A549 (cell line): Measurements from ENCODE around the gene PNPLA7. TPM values are rescaled to one million over a fixed set of nuclear protein-coding genes. Genes with fewer than 3 reads are reported as not detected.

Source experiments
- ATAC-seq, 2 experiments: fragments of 200-7000 bp in 1 of 2; fragments of >200 bp in 1 of 2; cut with Nextera tagmentation in 1 of 2; cut with Tn5 transposase in 1 of 2; 3 replicates each; pipeline versions ENCODE4 v1.8.0 to v1.9.1; 2018 to 2020; ENCODE audit warnings: mild to moderate bottlenecking in 1 of 2, moderate library complexity in 1 of 2
- CTCF ChIA-PET: fragments of 300-600 bp; sonication (Branson Sonifier 250); formaldehyde crosslinking; extraction: SDS; loops from one replicate; lab custom pipeline; 2021; ENCODE audit warnings: antibody characterized with exemption, inconsistent platforms; lab: Yijun Ruan, JAX
- POLR2A ChIA-PET: fragments of 350-600 bp; formaldehyde crosslinking; extraction: SDS; loops from one replicate; lab custom pipeline; 2021; ENCODE audit warnings: antibody characterized with exemption, inconsistent platforms; lab: Yijun Ruan, JAX
- DNase-seq, 2 experiments: peaks; one replicate each; pipeline versions ENCODE4 v3.0.0 to v3.0.0-alpha.2; 2011 to 2016; ENCODE audit warnings: low read depth in 1 of 2, low spot score in 1 of 2
- FAIRE-seq: peaks from 2 replicates; lab custom pipeline; 2011; peaks lifted over from hg19 to GRCh38; lab: Jason Lieb, UNC
- H3K27ac ChIP-seq, 2 experiments: fragments of >200 bp; sonication (Bioruptor Twin); formaldehyde crosslinking; 3 replicates each; pipeline ENCODE4 v1.5.1; 2016 to 2017
- H3K4me1 ChIP-seq: fragments of >200 bp; sonication (Bioruptor Twin); formaldehyde crosslinking; 3 replicates; pipeline ENCODE4 v1.6.1; 2016
- H3K4me2 ChIP-seq: fragments of >200 bp; sonication (Bioruptor Twin); formaldehyde crosslinking; 3 replicates; pipeline ENCODE4 v1.6.1; 2016
- H3K4me3 ChIP-seq: fragments of >200 bp; sonication (Bioruptor Twin); formaldehyde crosslinking; 3 replicates; pipeline ENCODE4 v1.5.1; 2016
- H3K9me3 ChIP-seq: fragments of >200 bp; sonication (Bioruptor Twin); formaldehyde crosslinking; 3 replicates; pipeline ENCODE4 v1.6.1; 2016
- CEBPB ChIP-seq, 2 experiments: fragments of >200 bp in 1 of 2; sonication (Bioruptor Twin) in 1 of 2; formaldehyde crosslinking in 1 of 2; IDR thresholded peaks; 2 replicates each; pipeline ENCODE4 v1.6.1; 2012 to 2016
- CHD2 ChIP-seq: fragments of 150-350 bp; IDR thresholded peaks from 2 replicates; pipeline ENCODE4 v1.6.1; 2014; ENCODE audit warnings: low read length; ENCODE audit not compliant: partially characterized antibody
- EHMT2 ChIP-seq: fragments of 200-600 bp; sonication (generic); IDR thresholded peaks from 2 replicates; pipeline ENCODE4 v1.6.1; 2016; ENCODE audit warnings: antibody characterized with exemption, low read depth, mild to moderate bottlenecking, moderate library complexity
- FOSB ChIP-seq: fragments of 250-450 bp; sonication (Bioruptor Pico); IDR thresholded peaks from 2 replicates; pipeline ENCODE4 v1.5.0; 2020; ENCODE audit warnings: mild to moderate bottlenecking, moderate library complexity
- FOXS1 ChIP-seq: fragments of 250-450 bp; sonication (Bioruptor Pico); IDR thresholded peaks from 2 replicates; pipeline ENCODE4 v1.5.0; 2020; ENCODE audit warnings: mild to moderate bottlenecking, moderate library complexity
- HEYL ChIP-seq: fragments of 250-450 bp; sonication (Bioruptor Pico); IDR thresholded peaks from 2 replicates; pipeline ENCODE4 v1.8.0; 2021; ENCODE audit warnings: mild to moderate bottlenecking, moderate library complexity
- HOXB13 ChIP-seq: fragments of 250-450 bp; sonication (Bioruptor Pico); IDR thresholded peaks from 2 replicates; pipeline ENCODE4 v1.5.0; 2020; ENCODE audit warnings: low read depth, mild to moderate bottlenecking, moderate library complexity
- JUNB ChIP-seq: fragments of >200 bp; sonication (Bioruptor Twin); formaldehyde crosslinking; IDR thresholded peaks from 2 replicates; pipeline ENCODE4 v1.6.1; 2016
- MYC ChIP-seq: IDR thresholded peaks from 2 replicates; pipeline ENCODE4 v1.6.1; 2012; ENCODE audit warnings: mild to moderate bottlenecking, inconsistent platforms, low read length, improper control_type of control experiment, borderline replicate concordance
- NFE2L2 ChIP-seq: fragments of 150-350 bp; conservative IDR thresholded peaks from 2 replicates; pipeline ENCODE4 v1.6.1; 2014; ENCODE audit warnings: low read length
- NR3C1 ChIP-seq: fragments of >200 bp; sonication (Bioruptor Twin); formaldehyde crosslinking; IDR thresholded peaks from 3 replicates; pipeline ENCODE4 v1.6.1; 2017
- POLR2A ChIP-seq: IDR thresholded peaks from 2 replicates; pipeline ENCODE4 v1.6.1; 2012; ENCODE audit warnings: mild to moderate bottlenecking, low read length
- POLR2AphosphoS2 ChIP-seq: conservative IDR thresholded peaks from 2 replicates; pipeline ENCODE4 v1.6.1; 2012; ENCODE audit warnings: low read length, improper control_type of control experiment, inconsistent platforms
- RAD21 ChIP-seq, 2 experiments: fragments of >200 bp in 1 of 2; sonication (Bioruptor Twin) in 1 of 2; formaldehyde crosslinking in 1 of 2; IDR thresholded peaks in 1 of 2; conservative IDR thresholded peaks in 1 of 2; 2 replicates in 1 of 2; 3 replicates in 1 of 2; pipeline ENCODE4 v1.6.1; 2012 to 2018; ENCODE audit warnings: inconsistent platforms in 1 of 2
- RNF2 ChIP-seq: fragments of 200-600 bp; sonication (generic); IDR thresholded peaks from 2 replicates; pipeline ENCODE4 v1.6.1; 2016; ENCODE audit warnings: low read depth, mild to moderate bottlenecking, antibody characterized with exemption, moderate library complexity, borderline replicate concordance
- TFCP2L1 ChIP-seq: fragments of 250-450 bp; sonication (Bioruptor Pico); IDR thresholded peaks from 2 replicates; pipeline ENCODE4 v1.5.0; 2021; ENCODE audit warnings: mild to moderate bottlenecking
- ZC3H11A ChIP-seq: fragments of 450-650 bp; IDR thresholded peaks from 2 replicates; pipeline ENCODE4 v1.6.1; 2014; ENCODE audit warnings: antibody characterized with exemption, mild to moderate bottlenecking
- ZNF302 ChIP-seq: fragments of 250-450 bp; sonication (Bioruptor Pico); IDR thresholded peaks from 2 replicates; pipeline ENCODE4 v1.9.0; 2021; ENCODE audit warnings: inconsistent platforms, mild to moderate bottlenecking, moderate library complexity
- WGBS: methylation state at CpG from one replicate; pipeline ENCODE4 v1.1.6; 2017; ENCODE audit errors: missing lambda C conversion rate; 5-methylcytosine and 5-hydroxymethylcytosine counted together
- polyA plus RNA-seq, 4 experiments: library from polyadenylated mRNA; depleted of rRNA in 3 of 4; stranded (reverse); fragments of >200 nt; fragmentation: RNase III in 1 of 4; extraction: RNeasy Plus Mini Kit Qiagen cat#74134 plus additional on column Dnase treatment in 1 of 4; gene quantifications; 2 replicates in 3 of 4; 3 replicates in 1 of 4; pipeline ENCODE4 v1.2.3, GENCODE V29; 2011 to 2017
- TF ChIP-seq, protein P1 (sequence below): IDR thresholded peaks from 2 replicates; pipeline ENCODE4 v1.6.1; 2012
- TF ChIP-seq, protein P2 (sequence below): fragments of >200 bp; sonication (Bioruptor Twin); formaldehyde crosslinking; IDR thresholded peaks from 3 replicates; pipeline ENCODE4 v1.6.1; 2016
- TF ChIP-seq, protein P3 (sequence below): IDR thresholded peaks from 2 replicates; pipeline ENCODE4 v1.6.1; 2012; ENCODE audit warnings: low read depth, borderline replicate concordance
- TF ChIP-seq, protein P4 (sequence below): fragments of 450-650 bp; IDR thresholded peaks from 2 replicates; pipeline ENCODE4 v1.6.1; 2014; ENCODE audit warnings: antibody characterized with exemption
- TF ChIP-seq, protein P5 (sequence below): fragments of 250-450 bp; sonication (Bioruptor Pico); IDR thresholded peaks from 2 replicates; pipeline ENCODE4 v1.5.0; 2020; ENCODE audit warnings: low read depth, mild to moderate bottlenecking, moderate library complexity

The PNPLA7 gene
- polyA plus RNA-seq, 2 of the 4 experiments (the other 2 are of a cell fraction): 0.31 to 1.1 TPM

DNA sequence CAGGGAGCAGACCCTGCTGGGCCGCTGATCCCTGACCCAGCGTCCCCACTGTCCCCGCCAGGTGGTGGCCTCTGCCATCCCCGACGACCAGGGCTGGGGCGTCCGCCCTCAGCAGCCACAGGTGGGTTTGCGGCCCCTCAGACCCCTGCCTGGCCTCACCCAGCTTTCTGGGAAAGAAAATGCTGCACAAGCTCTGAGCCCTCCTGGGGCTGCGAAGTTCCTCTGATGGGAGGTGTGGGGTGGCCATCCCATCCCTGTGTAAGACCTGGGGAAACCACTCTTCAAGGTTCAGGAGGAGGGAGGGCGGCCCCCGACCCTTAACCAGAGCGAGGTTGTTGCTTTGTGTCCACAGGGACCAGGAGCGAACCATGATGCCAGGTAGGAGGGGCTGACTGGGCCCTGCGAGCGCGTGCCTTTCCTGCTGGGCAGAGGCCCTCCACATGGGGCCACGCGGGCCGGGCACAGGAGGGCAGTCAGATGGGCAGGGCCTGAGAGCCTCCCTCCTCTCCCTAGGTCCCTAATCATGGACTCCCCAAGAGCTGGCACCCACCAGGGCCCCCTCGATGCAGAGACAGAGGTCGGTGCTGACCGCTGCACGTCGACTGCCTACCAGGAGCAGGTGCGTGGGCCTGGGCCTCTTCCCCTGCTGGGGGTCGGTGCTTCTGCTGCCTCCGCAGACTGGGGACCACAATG is 119.3 kb downstream of the PNPLA7 start:
- H3K27ac ChIP-seq: no peak overlapping the region
- no peak for ATAC-seq
- FAIRE-seq: no peak
- H3K9me3 ChIP-seq: no peaks in the 10 kb centered on the region
- CTCF ChIA-PET: interaction anchor here (1.6 to 8.1 kb wide), 3 partner anchors 7 to 129 kb away, joined by 6 to 98 read pairs (median 86); partner anchors contain the start of genes ENTPD8, EXD3, NOXA1 and NRARP
- WGBS: 73% methylated on average over 8 of the region's 27 CpGs
- DNase-seq: no peak
- TF ChIP-seq HOXB13 (CRISPR knock-in tag): no peak
- TF ChIP-seq MYC: no peak
- no peak for TF ChIP-seq HEYL
- TF ChIP-seq CHD2: no peak
- no peak for TF ChIP-seq NR3C1
- TF ChIP-seq, protein P1, sequence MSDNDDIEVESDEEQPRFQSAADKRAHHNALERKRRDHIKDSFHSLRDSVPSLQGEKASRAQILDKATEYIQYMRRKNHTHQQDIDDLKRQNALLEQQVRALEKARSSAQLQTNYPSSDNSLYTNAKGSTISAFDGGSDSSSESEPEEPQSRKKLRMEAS: no peak
- TF ChIP-seq, protein P2, sequence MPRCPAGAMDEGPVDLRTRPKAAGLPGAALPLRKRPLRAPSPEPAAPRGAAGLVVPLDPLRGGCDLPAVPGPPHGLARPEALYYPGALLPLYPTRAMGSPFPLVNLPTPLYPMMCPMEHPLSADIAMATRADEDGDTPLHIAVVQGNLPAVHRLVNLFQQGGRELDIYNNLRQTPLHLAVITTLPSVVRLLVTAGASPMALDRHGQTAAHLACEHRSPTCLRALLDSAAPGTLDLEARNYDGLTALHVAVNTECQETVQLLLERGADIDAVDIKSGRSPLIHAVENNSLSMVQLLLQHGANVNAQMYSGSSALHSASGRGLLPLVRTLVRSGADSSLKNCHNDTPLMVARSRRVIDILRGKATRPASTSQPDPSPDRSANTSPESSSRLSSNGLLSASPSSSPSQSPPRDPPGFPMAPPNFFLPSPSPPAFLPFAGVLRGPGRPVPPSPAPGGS: no peak
- no peak for TF ChIP-seq JUNB
- no peak for TF ChIP-seq POLR2A
- no peak for TF ChIP-seq ZC3H11A
- TF ChIP-seq, protein P3, sequence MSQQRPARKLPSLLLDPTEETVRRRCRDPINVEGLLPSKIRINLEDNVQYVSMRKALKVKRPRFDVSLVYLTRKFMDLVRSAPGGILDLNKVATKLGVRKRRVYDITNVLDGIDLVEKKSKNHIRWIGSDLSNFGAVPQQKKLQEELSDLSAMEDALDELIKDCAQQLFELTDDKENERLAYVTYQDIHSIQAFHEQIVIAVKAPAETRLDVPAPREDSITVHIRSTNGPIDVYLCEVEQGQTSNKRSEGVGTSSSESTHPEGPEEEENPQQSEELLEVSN: no peak
- H3K4me2 ChIP-seq: 0 out of 3 replicates have a peak overlapping the region, but pooled peaks have one; percentile 74
- POLR2A ChIA-PET: interaction anchor here (1.5 kb wide), 1 partner anchor 8 kb away, joined by 5 read pairs; the partner anchor contains the start of genes EXD3 and NOXA1
- peaks cover 16% of the 10 kb centered on the region for H3K4me1 ChIP-seq
- no peak overlapping the region for H3K4me3 ChIP-seq

DNA sequence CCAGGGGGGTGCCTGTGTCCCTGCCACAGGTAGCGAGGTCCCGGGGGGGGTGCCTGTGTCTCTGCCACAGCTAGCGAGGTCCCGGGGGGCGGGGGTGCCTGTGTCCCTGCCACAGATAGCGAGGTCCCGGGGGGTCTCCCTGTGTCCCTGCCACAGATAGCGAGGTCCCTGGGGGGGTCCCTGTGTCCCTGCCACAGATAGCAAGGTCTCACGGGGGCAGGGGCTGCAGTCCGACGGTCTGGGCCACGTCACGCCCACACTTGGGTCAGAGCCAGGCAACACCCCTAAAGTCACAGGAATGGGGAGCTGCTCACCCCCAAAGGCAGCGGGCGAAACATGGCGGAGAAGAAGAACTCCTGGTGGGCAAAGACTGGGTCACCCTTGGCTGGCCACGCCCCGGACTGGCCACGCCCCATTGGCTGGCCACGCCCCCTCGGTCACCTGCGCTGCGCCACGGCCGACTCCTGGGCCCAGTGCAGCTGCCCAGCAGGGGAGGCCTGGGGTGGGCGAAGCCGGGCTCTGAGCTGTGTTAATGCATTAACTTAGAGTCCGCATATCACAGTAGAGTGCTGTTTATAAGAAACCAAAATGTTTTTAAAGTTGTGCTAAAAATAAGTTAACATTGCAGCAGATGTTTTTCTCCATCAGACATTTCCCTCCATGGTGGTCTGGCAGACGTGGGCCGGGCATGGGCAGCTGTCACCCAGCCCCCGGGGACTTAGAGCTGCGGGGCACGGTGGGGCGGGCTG is 120.1 kb downstream of the PNPLA7 start:
- peak; percentile 45 to 77; a peak in 4 of 6 replicates for ATAC-seq
- Histone ChIP-seq H3K27ac (peak overlapping the region in 1 of 2 experiments; percentile 66; a peak in 3 of 6 replicates), H3K4me3 (peak overlapping the region; percentile 30), H3K9me3 (no peaks in the 10 kb centered on the region), H3K4me2 (peak overlapping the region; percentile 74), H3K4me1 (peaks cover 10% of the 10 kb centered on the region; the same call in 1 of the 3 replicates)
- ChIA-PET POLR2A (no interaction called here), CTCF (interaction anchor here (1.1 to 8.1 kb wide), 4 partner anchors 15 to 133 kb away, joined by 4 to 98 read pairs (median 5); partner anchors contain the start of genes ENTPD8 and NRARP)
- no peak for TF ChIP-seq EHMT2
- TF ChIP-seq, protein P4, sequence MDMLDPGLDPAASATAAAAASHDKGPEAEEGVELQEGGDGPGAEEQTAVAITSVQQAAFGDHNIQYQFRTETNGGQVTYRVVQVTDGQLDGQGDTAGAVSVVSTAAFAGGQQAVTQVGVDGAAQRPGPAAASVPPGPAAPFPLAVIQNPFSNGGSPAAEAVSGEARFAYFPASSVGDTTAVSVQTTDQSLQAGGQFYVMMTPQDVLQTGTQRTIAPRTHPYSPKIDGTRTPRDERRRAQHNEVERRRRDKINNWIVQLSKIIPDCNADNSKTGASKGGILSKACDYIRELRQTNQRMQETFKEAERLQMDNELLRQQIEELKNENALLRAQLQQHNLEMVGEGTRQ: 0 out of 2 replicates have a peak, but pooled peaks have one; percentile 5
- TF ChIP-seq RAD21 (conservative IDR thresholded peaks at IDR 0.05 in 1 of 2, IDR thresholded peaks at IDR 0.05 in 1 of 2): no peak
- no peak for TF ChIP-seq TFCP2L1 (CRISPR knock-in tag)
- no peak for TF ChIP-seq ZNF302 (CRISPR knock-in tag)
- DNase-seq: no peak
- 23% methylated on average over 14 of the region's 34 CpGs for WGBS
- no peak for FAIRE-seq

DNA sequence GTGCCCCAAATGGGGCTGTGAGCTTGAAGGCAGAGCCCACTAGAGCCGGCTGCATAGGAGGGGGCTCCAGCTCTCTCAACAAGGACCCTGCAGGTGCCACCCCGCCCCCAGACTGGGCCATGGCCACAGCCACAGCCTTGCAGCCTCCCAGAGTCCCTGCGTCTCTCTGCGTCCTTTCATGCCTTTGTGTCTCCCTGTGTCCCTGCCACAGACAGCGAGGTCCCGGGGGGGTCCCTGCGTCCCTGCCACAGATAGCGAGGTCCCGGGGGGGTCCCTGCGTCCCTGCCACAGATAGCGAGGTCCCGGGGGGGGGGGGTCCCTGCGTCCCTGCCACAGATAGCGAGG is 120.7 kb downstream of the PNPLA7 start:
- POLR2A ChIA-PET: no interaction called here
- Histone ChIP-seq H3K4me1 (peaks cover 14% of the 10 kb centered on the region; the same call in 1 of the 3 replicates), H3K4me3 (no peak overlapping the region; the same call in 2 of the 3 replicates), H3K9me3 (no peaks in the 10 kb centered on the region), H3K27ac (no peak overlapping the region; a peak in 1 of 6 replicates), H3K4me2 (peak overlapping the region; percentile 74)
- CTCF ChIA-PET: interaction anchor here (1.1 to 8.1 kb wide), 4 partner anchors 15 to 132 kb away, joined by 4 to 98 read pairs (median 5); partner anchors contain the start of genes ENTPD8 and NRARP
- DNase-seq: no peak
- TF ChIP-seq, protein P4: no peak
- TF ChIP-seq FOSB (CRISPR knock-in tag): no peak
- no peak for TF ChIP-seq FOXS1
- no peak for TF ChIP-seq ZC3H11A
- TF ChIP-seq, protein P5, sequence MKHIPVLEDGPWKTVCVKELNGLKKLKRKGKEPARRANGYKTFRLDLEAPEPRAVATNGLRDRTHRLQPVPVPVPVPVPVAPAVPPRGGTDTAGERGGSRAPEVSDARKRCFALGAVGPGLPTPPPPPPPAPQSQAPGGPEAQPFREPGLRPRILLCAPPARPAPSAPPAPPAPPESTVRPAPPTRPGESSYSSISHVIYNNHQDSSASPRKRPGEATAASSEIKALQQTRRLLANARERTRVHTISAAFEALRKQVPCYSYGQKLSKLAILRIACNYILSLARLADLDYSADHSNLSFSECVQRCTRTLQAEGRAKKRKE (CRISPR knock-in tag): no peak
- no peak for TF ChIP-seq POLR2AphosphoS2
- TF ChIP-seq RNF2: no peak
- no peak for TF ChIP-seq HEYL
- TF ChIP-seq, protein P3: no peak
- no peak for TF ChIP-seq CEBPB (IDR thresholded peaks at IDR 0.05)
- no peak for TF ChIP-seq NFE2L2
- no peak for FAIRE-seq
- 83% methylated on average over 3 of the region's 14 CpGs for WGBS
- ATAC-seq: peak in 1 of 2 experiments; percentile 9; a peak in 1 of 6 replicates
